Stimulated activated CD4-positive, alpha-beta T cell treated with anti-CD3 and anti-CD28 coated beads, Interleukin-4, amount 100 ng/mL, for 24 hours (primary cell): ENCODE data around the gene AGT.
"Not testable (repeated sequence)": the region's sequence is repeated elsewhere in the genome, so short reads cannot be mapped to it uniquely, and the experiment has no call there.

Experiments used
- DNase-seq: peaks from one replicate; pipeline ENCODE4 v3.0.0-alpha.2; 2020

Gene AGT

GRCh38 chr1:230684998-230685397 is 28.9 kb downstream of the AGT start:
- DNase-seq, result no peak

DNA sequence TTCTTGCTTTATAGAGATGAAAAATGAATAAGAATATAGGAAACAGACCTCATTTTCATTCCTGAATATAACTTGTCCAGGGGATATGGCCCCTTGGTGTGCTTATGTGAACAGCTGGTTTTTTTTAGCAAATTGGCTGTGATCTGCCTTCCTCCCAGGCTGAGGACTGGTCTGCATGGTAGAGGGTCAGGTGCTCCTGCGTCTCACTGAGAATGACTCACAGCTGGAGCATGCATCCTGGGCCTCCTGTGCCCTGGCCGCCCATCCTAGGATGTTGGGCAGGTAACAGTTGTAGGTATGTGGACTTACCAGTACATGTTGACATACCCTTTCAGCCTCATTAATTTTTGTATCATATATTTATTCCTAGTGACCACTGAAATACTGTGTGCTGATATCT is 29.8 kb downstream of the AGT start:
- no peak for DNase-seq

DNA sequence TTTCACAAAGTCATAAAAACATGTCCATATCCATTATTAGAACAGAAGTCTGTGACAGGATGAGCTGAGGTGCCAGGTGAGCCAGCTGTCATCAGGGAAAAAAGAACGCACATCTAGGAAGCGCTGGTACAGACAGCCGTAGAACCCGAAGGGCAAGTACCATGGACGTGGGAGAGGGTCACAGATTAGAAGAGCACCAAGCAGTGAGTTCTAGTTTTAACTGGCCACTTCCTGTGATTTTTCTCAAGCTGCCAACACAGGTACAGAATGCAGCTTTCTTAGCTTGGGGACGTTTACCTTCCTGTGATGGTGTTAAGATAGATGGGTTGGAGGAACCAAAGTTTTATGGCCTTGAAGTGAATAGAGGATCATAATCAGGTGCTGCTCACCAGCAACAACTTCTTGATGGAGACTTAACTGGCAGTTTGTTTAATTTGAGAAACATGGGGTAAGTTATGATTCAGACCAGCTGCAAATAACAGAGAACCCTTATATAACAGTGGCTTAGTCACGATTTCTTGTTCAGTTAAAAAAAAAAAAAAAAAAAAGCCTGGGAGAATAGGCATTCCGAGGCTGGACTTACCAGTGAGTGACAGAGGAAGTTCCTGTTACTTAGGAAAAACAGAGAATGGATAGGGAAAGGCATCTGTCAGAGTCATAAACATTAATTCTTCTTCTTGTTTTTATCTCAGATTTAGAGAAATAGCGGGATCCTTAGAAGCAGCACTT is 30.9 kb downstream of the AGT start:
- no peak for DNase-seq

DNA sequence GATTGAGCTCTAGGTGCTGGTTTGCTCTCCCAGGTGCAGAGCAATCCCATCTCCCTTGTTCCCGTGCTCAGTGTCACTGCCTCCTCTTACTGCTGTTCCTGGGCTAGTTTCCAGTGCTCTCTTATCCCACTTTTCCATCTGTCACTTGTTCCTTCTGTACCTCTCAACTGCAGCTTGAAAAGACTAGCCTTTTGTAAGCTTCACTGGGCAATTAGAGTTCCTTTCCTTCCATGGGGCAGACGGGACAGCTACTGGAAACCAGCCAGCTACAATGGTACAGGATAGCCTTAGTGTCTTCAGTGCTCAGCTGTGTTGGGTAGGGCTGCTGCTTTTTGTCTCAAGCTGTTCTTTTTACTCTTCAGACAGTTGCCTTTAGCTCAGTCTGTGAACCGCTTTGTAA is 31.6 kb downstream of the AGT start:
- DNase-seq, result no peak

DNA sequence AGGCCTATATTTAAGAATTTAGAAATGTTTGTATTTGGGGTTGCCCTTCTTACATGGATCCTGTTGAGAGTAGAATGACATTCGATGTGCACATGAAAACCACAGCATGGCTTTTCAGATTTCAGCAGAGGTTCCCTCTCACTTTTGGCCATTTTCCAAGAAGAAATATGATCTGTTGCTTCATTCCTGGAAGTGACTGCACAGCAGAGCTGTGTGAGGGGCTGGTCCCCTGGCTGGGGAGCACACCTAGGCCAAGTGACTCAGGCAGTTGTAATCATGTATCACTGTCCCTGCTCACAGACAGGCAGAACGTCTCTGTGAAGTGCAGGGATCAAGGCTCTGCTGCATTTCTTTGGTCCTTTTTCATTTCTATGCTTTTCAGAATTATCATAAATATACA is 32.3 kb downstream of the AGT start:
- DNase-seq, result no peak

DNA sequence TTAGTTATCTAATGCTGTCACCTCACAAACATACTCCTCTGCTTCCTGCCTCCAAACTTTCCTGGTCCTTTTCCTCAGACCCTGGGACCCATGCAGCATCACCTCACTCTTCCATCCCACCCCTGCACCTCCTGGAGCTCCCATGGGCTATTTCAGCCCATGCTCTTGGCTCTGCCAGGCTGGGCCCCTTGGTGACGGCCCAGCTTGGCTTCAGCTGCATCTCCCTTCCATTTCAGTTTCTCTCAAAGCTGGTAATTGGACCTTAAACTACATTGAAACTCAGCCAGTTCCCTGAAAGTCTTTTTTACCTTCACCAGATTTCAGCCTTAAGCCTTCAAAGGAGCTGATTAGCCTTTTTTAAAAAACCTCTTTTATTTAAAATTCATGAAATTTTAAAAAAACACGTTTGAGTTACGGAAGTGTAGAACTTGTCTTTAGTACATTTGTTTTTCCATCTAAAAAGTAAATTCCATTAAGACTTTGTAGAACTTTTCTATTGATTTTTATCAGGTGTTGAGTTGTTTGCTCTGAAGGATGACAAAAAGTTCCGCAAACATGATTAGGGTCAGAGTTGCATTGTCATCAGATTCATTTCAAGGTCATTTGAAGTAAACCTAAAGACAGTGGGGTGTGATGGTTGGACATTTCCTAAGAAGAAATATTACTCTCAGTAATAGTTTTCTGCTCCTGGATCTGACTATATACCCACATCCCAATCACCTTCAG is 33.5 kb downstream of the AGT start:
- DNase-seq, result no peak

GRCh38 chr1:230679825-230680224 is 34.1 kb downstream of the AGT start:
- no peak for DNase-seq

DNA sequence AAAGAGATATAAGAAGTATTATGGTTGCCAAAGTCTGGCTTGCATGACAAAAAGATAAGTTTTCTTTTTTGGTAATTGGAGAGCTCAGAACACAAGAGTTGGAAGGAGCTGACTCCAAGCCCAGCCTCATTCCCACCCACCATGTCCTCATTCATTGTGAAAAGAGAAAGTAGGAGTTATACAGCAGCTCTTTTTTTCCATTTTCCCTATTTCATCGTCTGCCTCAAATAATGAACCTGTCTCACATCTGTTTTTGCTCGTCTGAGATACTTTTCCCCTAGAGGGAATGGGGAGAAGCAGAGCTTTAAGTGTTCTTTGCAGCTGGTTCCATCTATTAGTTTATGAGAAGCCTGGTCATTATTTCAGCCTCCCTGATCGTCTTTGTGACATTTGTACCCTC is 34.7 kb downstream of the AGT start:
- no peak for DNase-seq

- DNase-seq, result no peak
Measured at GRCh38 chr1:230677200-230677599, 36.7 kb downstream of the AGT start.

GRCh38 chr1:230674581-230674980 is 39.3 kb downstream of the AGT start:
- DNase-seq, result no peak

GRCh38 chr1:230669543-230669942 is 44.4 kb downstream of the AGT start:
- DNase-seq, result no peak

GRCh38 chr1:230668227-230668626 is 45.7 kb downstream of the AGT start:
- DNase-seq, result no peak

DNA sequence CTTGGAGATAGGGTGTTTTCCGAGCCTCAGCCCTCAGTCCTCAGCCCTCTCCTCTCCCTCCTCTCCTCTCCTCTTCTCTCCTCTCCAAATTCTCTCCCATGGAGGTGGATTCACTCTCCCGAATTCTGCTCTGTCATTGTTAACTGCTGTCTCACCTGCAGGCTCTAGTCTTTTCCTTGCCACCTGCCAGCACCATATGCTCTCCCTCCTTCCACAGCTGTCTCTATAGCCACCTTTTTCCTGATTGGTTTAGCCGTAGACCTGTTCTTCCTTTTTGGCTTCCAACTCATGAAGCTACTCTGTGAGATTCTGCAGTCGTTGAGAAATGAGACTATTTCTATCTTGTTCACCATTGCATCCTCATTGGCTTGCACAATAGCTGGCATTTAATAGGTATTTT is 51.9 kb downstream of the AGT start:
- DNase-seq, result no peak

DNA sequence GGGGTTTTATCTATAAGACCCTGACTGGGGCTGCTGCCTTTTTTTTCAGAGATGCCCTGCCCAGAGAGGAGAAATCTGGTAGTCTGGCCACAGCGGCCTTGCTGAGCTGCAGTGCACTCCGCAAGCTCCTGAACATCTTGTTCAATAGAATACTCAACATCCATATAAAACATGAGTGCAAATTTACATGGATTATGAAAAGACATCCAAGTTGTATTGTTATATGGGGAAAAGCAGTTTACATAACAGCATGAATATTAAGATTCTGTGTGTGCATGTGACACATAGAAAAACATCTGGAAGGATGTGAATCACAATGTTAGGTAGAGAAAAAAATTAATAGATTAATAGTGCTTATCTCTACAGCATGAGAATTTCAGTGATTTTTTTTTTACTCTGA is 55.2 kb downstream of the AGT start:
- DNase-seq, result no peak

GRCh38 chr1:230658103-230658502 is 55.8 kb downstream of the AGT start:
- not testable (repeated sequence) for DNase-seq

DNA sequence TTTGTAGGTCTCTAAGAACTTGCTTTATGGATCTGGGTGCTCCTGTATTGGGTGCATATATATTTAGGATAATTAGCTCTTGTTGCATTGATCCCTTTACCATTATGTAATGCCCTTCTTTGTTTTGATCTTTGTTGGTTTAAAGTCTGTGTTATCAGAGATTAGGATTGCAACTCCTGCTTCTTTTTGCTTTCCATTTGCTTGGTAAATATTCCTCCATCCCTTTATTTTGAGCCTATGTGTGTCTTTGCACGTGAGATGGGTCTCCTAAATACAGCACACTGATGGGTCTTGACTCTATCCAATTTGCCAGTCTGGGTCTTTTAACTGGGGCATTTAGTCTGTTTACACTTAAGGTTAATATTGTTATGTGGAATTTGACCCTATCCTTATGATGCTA is 57.2 kb downstream of the AGT start:
- not testable (repeated sequence) for DNase-seq
